GM21526 (cell line): ENCODE results near the gene ATP2C1.
"Not testable (repeated sequence)": the region's sequence is repeated elsewhere in the genome, so short reads cannot be mapped to it uniquely, and the experiment has no call there.

Experiments
- ATAC-seq: cut with Tn5 transposase; IDR thresholded peaks from one replicate; pipeline ENCODE4 v1.9.1; 2021; ENCODE audit warnings: moderate library complexity; ENCODE audit not compliant: unreplicated experiment, low FRiP score

ATP2C1 gene

GRCh38 chr3:131036200-131036816 lies 142.4 kb downstream of the ATP2C1 start:
- ATAC-seq, result no peak

- ATAC-seq, result no peak
These were observed 143.1 kb downstream of the ATP2C1 start for GRCh38 chr3:131036986-131037385.

- ATAC-seq, result no peak
These were observed 144.4 kb downstream of the ATP2C1 start for GRCh38 chr3:131038326-131038725.

- not testable (repeated sequence) for ATAC-seq
These were observed 148.5 kb downstream of the ATP2C1 start for GRCh38 chr3:131042271-131042985.

- ATAC-seq, result no peak
These were observed 153.7 kb downstream of the ATP2C1 start for GRCh38 chr3:131047582-131047981.

GRCh38 chr3:131048030-131048429 lies 154.1 kb downstream of the ATP2C1 start:
- no peak for ATAC-seq

- no peak for ATAC-seq
These were observed 156.1 kb downstream of the ATP2C1 start for GRCh38 chr3:131050001-131050400.

- no peak for ATAC-seq
These were observed 159.4 kb downstream of the ATP2C1 start for GRCh38 chr3:131053043-131053859.
